Endodermal cell (in vitro differentiated cells): Measurements from ENCODE around the gene WNT10A. TPM values are rescaled to one million over a fixed set of nuclear protein-coding genes. Genes with fewer than 3 reads are reported as not detected.

Experiments used
- DNase-seq: peaks from one replicate; pipeline ENCODE4 v3.0.0-alpha.2; 2017
- H3K27ac ChIP-seq: 2 replicates; pipeline ENCODE4 v1.5.1; 2013; ENCODE audit warnings: mild to moderate bottlenecking, low read depth, low read length, moderate library complexity
- H3K27me3 ChIP-seq: 2 replicates; pipeline ENCODE4 v1.6.1; 2013; ENCODE audit warnings: mild to moderate bottlenecking, low read length, moderate library complexity; ENCODE audit not compliant: insufficient read depth, control insufficient read depth, poor library complexity, severe bottlenecking
- H3K36me3 ChIP-seq: 2 replicates; pipeline ENCODE4 v1.7.0; 2013; ENCODE audit warnings: mild to moderate bottlenecking, low read length, moderate library complexity; ENCODE audit not compliant: control insufficient read depth, insufficient read depth
- H3K4me1 ChIP-seq: one replicate; pipeline ENCODE4 v1.7.0; 2013; ENCODE audit warnings: low read length; ENCODE audit not compliant: control insufficient read depth, insufficient read depth
- H3K4me3 ChIP-seq: 2 replicates; pipeline ENCODE4 v1.5.1; 2013; ENCODE audit warnings: mild to moderate bottlenecking, low read length, moderate library complexity
- H3K9ac ChIP-seq: 2 replicates; pipeline ENCODE4 v1.6.1; 2013; ENCODE audit warnings: mild to moderate bottlenecking, low read length, moderate library complexity; ENCODE audit not compliant: poor library complexity, severe bottlenecking; ENCODE audit errors: extremely low read depth
- H3K9me3 ChIP-seq: 2 replicates; pipeline ENCODE4 v1.6.1; 2013; ENCODE audit warnings: mild to moderate bottlenecking, low read length, moderate library complexity; ENCODE audit not compliant: control insufficient read depth
- H3K27ac Mint-ChIP-seq: 2 replicates; pipeline ENCODE4 v1.8.0; 2020; ENCODE audit warnings: mixed read lengths
- H3K27me3 Mint-ChIP-seq: 2 replicates; pipeline ENCODE4 v1.8.0; 2021; ENCODE audit warnings: mild to moderate bottlenecking, mixed read lengths; ENCODE audit not compliant: insufficient read depth
- H3K36me3 Mint-ChIP-seq: 2 replicates; pipeline ENCODE4 v1.8.0; 2020; ENCODE audit warnings: low read depth, mixed read lengths
- H3K4me1 Mint-ChIP-seq: 2 replicates; pipeline ENCODE4 v1.8.0; 2020; ENCODE audit warnings: mixed read lengths
- H3K4me3 Mint-ChIP-seq: 2 replicates; pipeline ENCODE4 v1.8.0; 2020; ENCODE audit warnings: mild to moderate bottlenecking, moderate library complexity, mixed read lengths
- H3K9me3 Mint-ChIP-seq: 2 replicates; pipeline ENCODE4 v1.8.0; 2020; ENCODE audit warnings: mild to moderate bottlenecking, mixed read lengths
- CTCF ChIP-seq: fragments of 200-600 bp; sonication (generic); conservative IDR thresholded peaks from 2 replicates; pipeline ENCODE4 v1.5.0; 2021; ENCODE audit warnings: antibody characterized with exemption, mild to moderate bottlenecking
- WGBS, 2 experiments: methylation state at CpG; one replicate each; pipeline versions ENCODE4 v1.1.5 to v1.1.7; 2013; ENCODE audit warnings: missing lambda C conversion rate in 2 of 2, mixed read lengths in 1 of 2; ENCODE audit not compliant: insufficient coverage in 1 of 2, insufficient read length in 1 of 2; 5-methylcytosine and 5-hydroxymethylcytosine counted together
- total RNA-seq, 2 donors: library from RNA; stranded (reverse); fragmentation: NEBNext Ultra II Directional in 1 of 2; extraction: Animal tissue kit (Norgen Biotek cat#: 25700) in 1 of 2; gene quantifications; 2 replicates in 1 of 2; 3 replicates in 1 of 2; pipeline ENCODE4 v1.2.1, GENCODE V29; 2021

The WNT10A gene
- total RNA-seq, 2 donors from 2014 or later, result not detected

- Histone ChIP-seq H3K9ac (no peak overlapping the region), H3K4me3 (no peak overlapping the region), H3K27ac (no peak overlapping the region), H3K27me3 (peaks cover 99% of the 10 kb centered on the region), H3K36me3 (no peaks in the 10 kb centered on the region), H3K4me1 (no peaks in the 10 kb centered on the region), H3K9me3 (peaks cover 4% of the 10 kb centered on the region)
- H3K4me1 Mint-ChIP-seq, result peaks cover 4% of the 10 kb centered on the region
- H3K4me3 Mint-ChIP-seq, result no peak overlapping the region
- peak; percentile 49 for DNase-seq
- H3K36me3 Mint-ChIP-seq, result no peaks in the 10 kb centered on the region
- WGBS, 2 experiments, result 60 to 83% methylated on average over 1 to 18 of the region's 18 CpGs
- no peak for TF ChIP-seq CTCF
- no peaks in the 10 kb centered on the region for H3K9me3 Mint-ChIP-seq
- H3K27ac Mint-ChIP-seq, result no peak overlapping the region
- peaks cover 99% of the 10 kb centered on the region for H3K27me3 Mint-ChIP-seq
Observed at GRCh38 chr2:218870984-218871344, 9.7 kb upstream of the WNT10A start.

- H3K27ac ChIP-seq, result no peak overlapping the region
- WGBS, 2 experiments, result 52 to 77% methylated on average over 29 to 60 of the region's 60 CpGs
Observed at GRCh38 chr2:218871345-218872302, 9.0 kb upstream of the WNT10A start.

More at GRCh38 chr2:218871345-218872302, 9.0 kb upstream of the WNT10A start:
- no peak for TF ChIP-seq CTCF
- Mint-ChIP-seq H3K9me3 (peaks cover 3% of the 10 kb centered on the region), H3K36me3 (no peaks in the 10 kb centered on the region), H3K27me3 (peaks cover 99% of the 10 kb centered on the region), H3K4me1 (peaks cover 4% of the 10 kb centered on the region), H3K4me3 (no peak overlapping the region), H3K27ac (no peak overlapping the region)
- Histone ChIP-seq H3K36me3 (no peaks in the 10 kb centered on the region), H3K27me3 (peaks cover 99% of the 10 kb centered on the region), H3K9me3 (peaks cover 10% of the 10 kb centered on the region), H3K4me3 (no peak overlapping the region), H3K9ac (no peak overlapping the region), H3K4me1 (no peaks in the 10 kb centered on the region)
- DNase-seq, result peak; percentile 44
